Measurements from ENCODE around the gene OLFM2. TPM values are rescaled to one million over a fixed set of nuclear protein-coding genes. Genes with fewer than 3 reads are reported as not detected.
A peak's percentile ranks its signal among the peaks of the same experiment; 100 is the strongest.

OLFM2 gene
- total and polyA plus RNA-seq, 9 of the 15 experiments (the other 6 are each of a cell fraction or from before 2014, with no cell fraction given), result 0.10 to 0.33 (median 0.23) TPM; not detected in 4

DNA sequence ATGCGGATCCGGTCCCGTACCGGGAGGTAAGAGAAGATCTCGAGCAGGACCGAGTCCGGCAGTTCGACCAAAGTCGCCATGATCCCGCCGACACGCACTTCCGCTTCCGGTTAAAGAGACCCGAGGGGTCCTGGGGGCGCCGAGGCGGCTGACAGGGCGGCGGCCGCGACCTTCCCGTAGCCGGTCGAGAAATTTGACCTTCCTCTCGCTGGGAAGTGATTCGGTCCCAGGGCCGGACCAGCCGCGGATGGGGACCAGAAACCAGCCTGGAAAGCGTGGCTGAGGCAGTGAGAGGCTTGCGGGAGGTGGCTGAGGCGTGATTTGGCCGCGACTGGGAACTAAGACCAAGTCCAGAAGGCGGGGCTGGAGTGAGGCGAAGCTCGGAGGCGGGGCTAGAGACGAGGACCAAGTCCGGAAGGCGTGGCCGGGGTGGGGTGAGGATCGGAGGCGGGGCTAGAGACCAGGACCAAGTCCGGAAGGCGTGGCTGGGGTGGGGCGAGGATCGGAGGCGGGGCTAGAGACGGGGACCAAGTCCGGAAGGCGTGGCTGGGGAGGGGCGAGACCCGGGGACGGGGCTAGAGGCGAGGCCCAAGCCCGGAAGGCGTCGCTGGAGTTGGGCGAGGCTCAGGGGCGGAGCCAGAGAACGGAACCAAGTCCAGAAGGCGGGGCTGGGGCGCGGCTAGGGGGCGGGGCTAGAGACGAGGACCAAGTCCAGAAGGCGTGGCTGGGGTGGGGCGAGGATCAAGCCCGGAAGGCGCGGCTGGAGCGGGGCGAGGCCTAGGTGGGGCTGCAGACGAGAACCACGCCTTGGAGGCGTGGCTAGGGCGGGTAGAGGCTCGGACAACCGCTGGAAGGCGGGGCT, 117.3 kb downstream of the OLFM2 start, which contains the start of gene FBXL12 (continued):
- TF ChIP-seq, protein P1, sequence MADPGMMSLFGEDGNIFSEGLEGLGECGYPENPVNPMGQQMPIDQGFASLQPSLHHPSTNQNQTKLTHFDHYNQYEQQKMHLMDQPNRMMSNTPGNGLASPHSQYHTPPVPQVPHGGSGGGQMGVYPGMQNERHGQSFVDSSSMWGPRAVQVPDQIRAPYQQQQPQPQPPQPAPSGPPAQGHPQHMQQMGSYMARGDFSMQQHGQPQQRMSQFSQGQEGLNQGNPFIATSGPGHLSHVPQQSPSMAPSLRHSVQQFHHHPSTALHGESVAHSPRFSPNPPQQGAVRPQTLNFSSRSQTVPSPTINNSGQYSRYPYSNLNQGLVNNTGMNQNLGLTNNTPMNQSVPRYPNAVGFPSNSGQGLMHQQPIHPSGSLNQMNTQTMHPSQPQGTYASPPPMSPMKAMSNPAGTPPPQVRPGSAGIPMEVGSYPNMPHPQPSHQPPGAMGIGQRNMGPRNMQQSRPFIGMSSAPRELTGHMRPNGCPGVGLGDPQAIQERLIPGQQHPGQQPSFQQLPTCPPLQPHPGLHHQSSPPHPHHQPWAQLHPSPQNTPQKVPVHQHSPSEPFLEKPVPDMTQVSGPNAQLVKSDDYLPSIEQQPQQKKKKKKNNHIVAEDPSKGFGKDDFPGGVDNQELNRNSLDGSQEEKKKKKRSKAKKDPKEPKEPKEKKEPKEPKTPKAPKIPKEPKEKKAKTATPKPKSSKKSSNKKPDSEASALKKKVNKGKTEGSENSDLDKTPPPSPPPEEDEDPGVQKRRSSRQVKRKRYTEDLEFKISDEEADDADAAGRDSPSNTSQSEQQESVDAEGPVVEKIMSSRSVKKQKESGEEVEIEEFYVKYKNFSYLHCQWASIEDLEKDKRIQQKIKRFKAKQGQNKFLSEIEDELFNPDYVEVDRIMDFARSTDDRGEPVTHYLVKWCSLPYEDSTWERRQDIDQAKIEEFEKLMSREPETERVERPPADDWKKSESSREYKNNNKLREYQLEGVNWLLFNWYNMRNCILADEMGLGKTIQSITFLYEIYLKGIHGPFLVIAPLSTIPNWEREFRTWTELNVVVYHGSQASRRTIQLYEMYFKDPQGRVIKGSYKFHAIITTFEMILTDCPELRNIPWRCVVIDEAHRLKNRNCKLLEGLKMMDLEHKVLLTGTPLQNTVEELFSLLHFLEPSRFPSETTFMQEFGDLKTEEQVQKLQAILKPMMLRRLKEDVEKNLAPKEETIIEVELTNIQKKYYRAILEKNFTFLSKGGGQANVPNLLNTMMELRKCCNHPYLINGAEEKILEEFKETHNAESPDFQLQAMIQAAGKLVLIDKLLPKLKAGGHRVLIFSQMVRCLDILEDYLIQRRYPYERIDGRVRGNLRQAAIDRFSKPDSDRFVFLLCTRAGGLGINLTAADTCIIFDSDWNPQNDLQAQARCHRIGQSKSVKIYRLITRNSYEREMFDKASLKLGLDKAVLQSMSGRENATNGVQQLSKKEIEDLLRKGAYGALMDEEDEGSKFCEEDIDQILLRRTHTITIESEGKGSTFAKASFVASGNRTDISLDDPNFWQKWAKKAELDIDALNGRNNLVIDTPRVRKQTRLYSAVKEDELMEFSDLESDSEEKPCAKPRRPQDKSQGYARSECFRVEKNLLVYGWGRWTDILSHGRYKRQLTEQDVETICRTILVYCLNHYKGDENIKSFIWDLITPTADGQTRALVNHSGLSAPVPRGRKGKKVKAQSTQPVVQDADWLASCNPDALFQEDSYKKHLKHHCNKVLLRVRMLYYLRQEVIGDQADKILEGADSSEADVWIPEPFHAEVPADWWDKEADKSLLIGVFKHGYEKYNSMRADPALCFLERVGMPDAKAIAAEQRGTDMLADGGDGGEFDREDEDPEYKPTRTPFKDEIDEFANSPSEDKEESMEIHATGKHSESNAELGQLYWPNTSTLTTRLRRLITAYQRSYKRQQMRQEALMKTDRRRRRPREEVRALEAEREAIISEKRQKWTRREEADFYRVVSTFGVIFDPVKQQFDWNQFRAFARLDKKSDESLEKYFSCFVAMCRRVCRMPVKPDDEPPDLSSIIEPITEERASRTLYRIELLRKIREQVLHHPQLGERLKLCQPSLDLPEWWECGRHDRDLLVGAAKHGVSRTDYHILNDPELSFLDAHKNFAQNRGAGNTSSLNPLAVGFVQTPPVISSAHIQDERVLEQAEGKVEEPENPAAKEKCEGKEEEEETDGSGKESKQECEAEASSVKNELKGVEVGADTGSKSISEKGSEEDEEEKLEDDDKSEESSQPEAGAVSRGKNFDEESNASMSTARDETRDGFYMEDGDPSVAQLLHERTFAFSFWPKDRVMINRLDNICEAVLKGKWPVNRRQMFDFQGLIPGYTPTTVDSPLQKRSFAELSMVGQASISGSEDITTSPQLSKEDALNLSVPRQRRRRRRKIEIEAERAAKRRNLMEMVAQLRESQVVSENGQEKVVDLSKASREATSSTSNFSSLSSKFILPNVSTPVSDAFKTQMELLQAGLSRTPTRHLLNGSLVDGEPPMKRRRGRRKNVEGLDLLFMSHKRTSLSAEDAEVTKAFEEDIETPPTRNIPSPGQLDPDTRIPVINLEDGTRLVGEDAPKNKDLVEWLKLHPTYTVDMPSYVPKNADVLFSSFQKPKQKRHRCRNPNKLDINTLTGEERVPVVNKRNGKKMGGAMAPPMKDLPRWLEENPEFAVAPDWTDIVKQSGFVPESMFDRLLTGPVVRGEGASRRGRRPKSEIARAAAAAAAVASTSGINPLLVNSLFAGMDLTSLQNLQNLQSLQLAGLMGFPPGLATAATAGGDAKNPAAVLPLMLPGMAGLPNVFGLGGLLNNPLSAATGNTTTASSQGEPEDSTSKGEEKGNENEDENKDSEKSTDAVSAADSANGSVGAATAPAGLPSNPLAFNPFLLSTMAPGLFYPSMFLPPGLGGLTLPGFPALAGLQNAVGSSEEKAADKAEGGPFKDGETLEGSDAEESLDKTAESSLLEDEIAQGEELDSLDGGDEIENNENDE (IDR thresholded peaks at IDR 0.05; ENCODE audit: low read depth, low read length), result no peak
- peak; percentile 95 for TF ChIP-seq POLR2B (IDR thresholded peaks at IDR 0.05; ENCODE audit: low read depth, partially characterized antibody)
- TF ChIP-seq ZNF174 (CRISPR knock-in tag; IDR thresholded peaks at IDR 0.05), result no peak
- TF ChIP-seq CREM (IDR thresholded peaks at IDR 0.05; ENCODE audit: low read depth), result peak; percentile 87
- TF ChIP-seq POLR2AphosphoS5 (IDR thresholded peaks at IDR 0.05; ENCODE audit: control insufficient read depth, insufficient read depth, low read depth, low read length), result peak; percentile 87
- TF ChIP-seq SMARCE1 (IDR thresholded peaks at IDR 0.05), result no peak
- no peak for TF ChIP-seq ZNF354B (CRISPR knock-in tag; IDR thresholded peaks at IDR 0.05)
- TF ChIP-seq ZNF507 (tag; conservative IDR thresholded peaks at IDR 0.05), result no peak
- no peak; the same call in 1 of the 2 replicates for TF ChIP-seq ZBTB17 (CRISPR knock-in tag; IDR thresholded peaks at IDR 0.05)
- TF ChIP-seq ZBTB8A (IDR thresholded peaks at IDR 0.05; ENCODE audit: partially characterized antibody), result no peak
- no peak for TF ChIP-seq NCOA6 (IDR thresholded peaks at IDR 0.05)
- no peak for TF ChIP-seq PHTF2 (CRISPR knock-in tag; IDR thresholded peaks at IDR 0.05)
- no peak for TF ChIP-seq NFXL1 (CRISPR knock-in tag; IDR thresholded peaks at IDR 0.05)
- TF ChIP-seq, protein P2, sequence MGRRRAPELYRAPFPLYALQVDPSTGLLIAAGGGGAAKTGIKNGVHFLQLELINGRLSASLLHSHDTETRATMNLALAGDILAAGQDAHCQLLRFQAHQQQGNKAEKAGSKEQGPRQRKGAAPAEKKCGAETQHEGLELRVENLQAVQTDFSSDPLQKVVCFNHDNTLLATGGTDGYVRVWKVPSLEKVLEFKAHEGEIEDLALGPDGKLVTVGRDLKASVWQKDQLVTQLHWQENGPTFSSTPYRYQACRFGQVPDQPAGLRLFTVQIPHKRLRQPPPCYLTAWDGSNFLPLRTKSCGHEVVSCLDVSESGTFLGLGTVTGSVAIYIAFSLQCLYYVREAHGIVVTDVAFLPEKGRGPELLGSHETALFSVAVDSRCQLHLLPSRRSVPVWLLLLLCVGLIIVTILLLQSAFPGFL (CRISPR knock-in tag; IDR thresholded peaks at IDR 0.05), result no peak
- no peak for TF ChIP-seq HOXB6 (CRISPR knock-in tag; IDR thresholded peaks at IDR 0.05; ENCODE audit: borderline replicate concordance)
- no peak for TF ChIP-seq FOSL1 (tag; conservative IDR thresholded peaks at IDR 0.05)
